Fibroblast of skin of back (primary cell): ENCODE measurements around the gene CNOT1.

ENCODE experiments used
- DNase-seq: peaks from one replicate; pipeline ENCODE4 v3.0.0-alpha.2; 2013

The CNOT1 gene

GRCh38 chr16:58481226-58481869, 148.3 kb downstream of the CNOT1 start:
- DNase-seq: no peak

- no peak for DNase-seq
Observed at GRCh38 chr16:58478427-58478826, 151.2 kb downstream of the CNOT1 start.

GRCh38 chr16:58476791-58477190, 152.8 kb downstream of the CNOT1 start:
- DNase-seq: no peak

GRCh38 chr16:58475091-58475619, 154.5 kb downstream of the CNOT1 start:
- DNase-seq: no peak

- DNase-seq: no peak
Observed at GRCh38 chr16:58474296-58474695, 155.3 kb downstream of the CNOT1 start.

- DNase-seq: no peak
Observed at GRCh38 chr16:58472827-58473226, 156.8 kb downstream of the CNOT1 start.

GRCh38 chr16:58472266-58472665, 157.4 kb downstream of the CNOT1 start:
- DNase-seq: no peak

GRCh38 chr16:58471209-58471975, 158.2 kb downstream of the CNOT1 start:
- DNase-seq: no peak
